SU-DHL-6 (cell line): ENCODE measurements around the gene HSPE1.

Source experiments
- EZH2phosphoT487 ChIP-seq: fragments of 200-600 bp; sonication (generic), shearing (Covaris generic); conservative IDR thresholded peaks from 2 replicates; pipeline ENCODE4 v1.6.1; 2018; ENCODE audit warnings: mild to moderate bottlenecking, antibody characterized with exemption, low read length, moderate library complexity, mixed read lengths
- TF ChIP-seq, protein P1 (sequence below): fragments of 200-600 bp; sonication (generic); IDR thresholded peaks from one replicate; pipeline ENCODE4 v1.5.1; 2017; ENCODE audit warnings: antibody characterized with exemption, mild to moderate bottlenecking, low read length, moderate library complexity; ENCODE audit not compliant: insufficient read depth, poor library complexity, severe bottlenecking

DNA sequence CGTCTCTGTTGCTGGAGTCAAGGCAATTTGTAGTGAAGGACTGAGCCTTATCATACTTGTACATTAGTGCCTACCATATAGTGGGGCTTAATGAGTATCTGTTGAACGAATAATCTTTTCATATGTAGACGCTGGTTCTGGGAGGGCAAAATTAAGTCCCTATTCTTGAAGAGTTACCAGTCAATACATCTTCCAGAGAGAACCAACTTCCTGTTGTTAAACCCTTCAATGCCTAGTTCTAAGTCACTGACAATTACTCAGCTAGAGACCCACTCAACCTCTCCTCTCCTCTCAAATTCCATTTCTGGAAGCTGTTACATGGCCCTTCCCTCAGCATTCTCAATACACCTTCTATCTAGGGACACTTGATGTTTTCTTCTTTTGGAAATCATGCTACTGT, 14.6 kb downstream of the HSPE1 start:
- TF ChIP-seq, protein P1, sequence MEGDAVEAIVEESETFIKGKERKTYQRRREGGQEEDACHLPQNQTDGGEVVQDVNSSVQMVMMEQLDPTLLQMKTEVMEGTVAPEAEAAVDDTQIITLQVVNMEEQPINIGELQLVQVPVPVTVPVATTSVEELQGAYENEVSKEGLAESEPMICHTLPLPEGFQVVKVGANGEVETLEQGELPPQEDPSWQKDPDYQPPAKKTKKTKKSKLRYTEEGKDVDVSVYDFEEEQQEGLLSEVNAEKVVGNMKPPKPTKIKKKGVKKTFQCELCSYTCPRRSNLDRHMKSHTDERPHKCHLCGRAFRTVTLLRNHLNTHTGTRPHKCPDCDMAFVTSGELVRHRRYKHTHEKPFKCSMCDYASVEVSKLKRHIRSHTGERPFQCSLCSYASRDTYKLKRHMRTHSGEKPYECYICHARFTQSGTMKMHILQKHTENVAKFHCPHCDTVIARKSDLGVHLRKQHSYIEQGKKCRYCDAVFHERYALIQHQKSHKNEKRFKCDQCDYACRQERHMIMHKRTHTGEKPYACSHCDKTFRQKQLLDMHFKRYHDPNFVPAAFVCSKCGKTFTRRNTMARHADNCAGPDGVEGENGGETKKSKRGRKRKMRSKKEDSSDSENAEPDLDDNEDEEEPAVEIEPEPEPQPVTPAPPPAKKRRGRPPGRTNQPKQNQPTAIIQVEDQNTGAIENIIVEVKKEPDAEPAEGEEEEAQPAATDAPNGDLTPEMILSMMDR: no peak
- TF ChIP-seq EZH2phosphoT487: no peak
